GM19043 (cell line): ENCODE data around the gene HECTD4.
"Not testable (repeated sequence)": the region's sequence is repeated elsewhere in the genome, so short reads cannot be mapped to it uniquely, and the experiment has no call there.

Source experiments
- ATAC-seq: cut with Tn5 transposase; IDR thresholded peaks from one replicate; pipeline ENCODE4 v1.9.1; 2021; ENCODE audit warnings: low read depth; ENCODE audit not compliant: unreplicated experiment

HECTD4 gene

DNA sequence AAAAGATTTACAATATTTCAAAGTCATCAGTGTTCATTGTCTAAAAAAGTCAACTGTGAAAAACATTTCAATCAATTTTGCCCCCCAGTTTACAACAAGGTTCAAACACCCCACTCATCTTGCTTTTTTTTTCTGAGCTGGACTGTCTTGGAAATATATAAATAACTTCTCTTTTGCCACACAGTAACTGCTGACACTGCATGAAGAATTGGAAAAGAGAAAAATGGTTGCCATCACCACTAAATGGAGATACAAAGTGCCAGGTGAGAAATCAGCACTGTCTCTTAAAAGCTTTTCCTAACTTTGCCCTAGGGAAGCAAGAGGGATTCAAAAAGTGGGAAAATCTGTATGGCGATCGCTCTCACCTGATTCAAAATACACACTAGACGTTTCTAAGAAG is 155.5 kb downstream of the HECTD4 start:
- ATAC-seq: no peak

DNA sequence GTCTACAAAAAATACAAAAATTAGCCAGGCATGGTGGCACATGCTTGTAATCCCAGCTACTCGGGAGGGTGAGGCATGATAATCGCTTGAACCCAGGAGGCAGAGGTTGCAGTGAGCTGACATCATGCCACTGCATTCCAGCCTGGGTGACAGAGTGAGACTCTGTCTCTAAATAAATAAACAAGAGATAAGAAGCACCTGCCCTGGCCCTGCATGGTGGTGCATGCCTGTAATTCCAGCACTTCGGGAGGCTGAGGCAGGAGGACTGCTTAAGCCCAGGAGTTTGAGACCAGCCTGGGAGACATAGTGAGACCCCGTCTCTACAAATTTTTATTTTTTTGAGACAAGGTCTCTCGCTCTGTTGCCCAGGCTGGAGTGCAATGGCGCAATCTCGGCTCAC is 161.6 kb downstream of the HECTD4 start:
- ATAC-seq: not testable (repeated sequence)

DNA sequence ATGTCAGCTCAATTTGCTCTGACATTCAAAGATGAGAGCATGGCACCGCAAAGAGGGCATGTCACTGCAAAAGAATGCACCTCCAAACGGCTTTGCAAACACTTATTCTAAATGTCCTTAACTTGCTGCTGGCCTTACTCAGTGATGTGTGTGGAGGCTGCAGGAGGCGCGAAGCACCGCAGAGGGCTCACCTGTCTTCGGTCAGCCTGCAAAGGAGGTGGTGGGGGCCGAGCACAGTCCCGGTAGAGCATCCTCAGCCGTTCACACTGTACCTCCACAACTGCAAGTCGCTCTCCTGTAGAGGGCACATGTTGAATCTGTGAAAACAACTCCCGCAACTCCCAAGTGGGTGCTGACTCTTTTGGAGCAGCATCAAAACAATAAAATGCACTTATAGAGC is 163.0 kb downstream of the HECTD4 start:
- no peak for ATAC-seq

DNA sequence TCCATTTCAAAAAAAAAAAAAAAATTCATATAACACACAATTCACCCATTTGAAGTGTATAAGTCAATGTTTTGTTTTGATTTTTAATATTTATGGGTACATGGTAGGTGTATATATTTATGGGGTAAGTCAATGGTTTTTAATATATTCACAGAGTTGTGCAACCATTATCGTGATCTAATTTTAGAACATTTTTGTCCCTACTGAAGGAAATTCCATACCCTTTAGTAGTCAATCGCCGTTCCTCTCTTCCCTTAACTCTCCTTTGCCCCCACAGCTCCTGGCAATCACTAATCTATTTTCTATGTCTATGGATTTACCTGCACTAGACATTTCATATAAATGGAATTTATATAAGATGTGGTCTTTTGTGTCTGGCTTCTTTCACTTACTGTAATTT is 164.1 kb downstream of the HECTD4 start:
- ATAC-seq: no peak

DNA sequence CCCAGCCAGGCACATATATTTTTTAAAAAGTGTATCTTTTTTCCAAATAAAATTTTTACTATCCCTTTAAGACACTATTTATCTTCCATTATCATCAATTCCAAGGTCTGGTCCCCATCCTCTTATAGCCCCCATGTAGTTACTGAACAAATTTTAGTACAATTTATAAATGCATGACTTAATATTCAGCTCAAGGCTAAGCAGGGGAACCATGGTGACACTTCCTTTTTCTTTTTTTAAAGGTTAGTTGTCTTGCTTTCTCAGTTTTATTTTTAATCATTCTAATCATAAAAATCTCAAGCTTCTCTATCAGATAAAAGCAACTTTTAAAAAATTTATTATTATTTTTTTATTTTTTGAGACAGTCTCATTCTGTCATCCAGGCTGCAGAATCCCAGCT is 164.6 kb downstream of the HECTD4 start:
- no peak for ATAC-seq

DNA sequence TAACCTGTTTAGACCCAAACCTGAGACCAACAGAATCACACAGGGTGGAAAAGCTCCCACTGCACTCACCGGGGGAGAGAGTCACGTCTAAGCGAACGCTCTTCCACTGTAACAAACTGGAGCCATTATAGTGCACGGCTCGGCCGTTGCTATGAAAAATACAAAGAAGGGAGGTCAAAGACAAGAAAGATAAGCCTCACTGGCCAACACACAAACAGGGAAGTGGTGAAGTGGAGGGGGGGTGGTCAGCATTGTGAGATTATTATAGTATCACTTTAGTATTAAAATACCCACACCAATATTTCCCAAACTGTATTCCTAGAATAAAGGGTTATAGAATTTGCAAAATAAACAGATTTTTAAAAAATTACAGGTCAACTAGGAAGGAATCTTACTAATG is 166.0 kb downstream of the HECTD4 start:
- ATAC-seq: no peak

DNA sequence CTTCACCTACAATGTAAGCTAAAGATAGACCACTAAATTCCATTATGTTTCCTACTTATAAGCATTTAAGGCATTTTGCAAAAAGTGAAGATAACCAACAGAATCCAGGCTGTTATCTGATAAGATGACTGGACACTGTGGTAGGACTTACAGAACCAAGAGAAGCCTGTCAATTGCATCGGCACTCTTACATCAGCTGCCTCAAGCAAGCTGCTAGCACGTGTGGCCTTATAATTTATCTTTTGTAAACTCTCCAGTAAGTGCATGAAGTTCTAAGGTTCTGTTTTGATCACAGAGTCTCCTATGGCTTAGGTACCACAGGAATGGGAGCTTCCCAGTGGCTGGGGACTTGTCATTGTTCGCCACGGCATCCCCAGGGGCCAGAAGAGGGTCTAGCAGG is 168.2 kb downstream of the HECTD4 start:
- no peak for ATAC-seq

DNA sequence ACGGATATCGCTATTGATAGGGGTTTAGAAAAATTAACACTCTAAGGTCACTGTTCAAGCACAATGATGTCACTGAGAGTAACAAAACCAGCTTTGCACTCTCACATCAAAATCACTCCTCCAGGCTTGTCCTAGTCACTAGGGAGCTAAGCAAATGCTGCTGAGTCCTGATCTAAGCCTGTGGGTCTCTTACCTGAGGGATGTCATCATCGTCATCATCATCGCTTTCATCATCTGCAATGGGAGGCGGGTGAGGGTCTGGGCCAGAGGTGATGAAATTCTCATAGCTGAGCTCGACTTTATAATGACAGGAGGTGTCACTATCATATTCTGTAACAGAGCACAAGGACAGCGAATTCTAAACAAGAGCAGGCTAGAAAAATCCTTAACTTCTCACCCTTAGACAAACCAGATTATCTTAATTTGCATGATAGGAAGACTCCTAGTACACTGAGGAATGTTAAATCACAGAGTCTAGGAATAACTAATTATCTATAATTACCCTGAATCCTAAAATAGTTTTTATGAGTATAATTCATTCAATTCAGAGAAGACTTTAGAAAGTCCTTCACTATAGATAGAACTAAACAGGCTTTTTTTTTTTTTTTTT is 173.8 kb downstream of the HECTD4 start:
- no peak for ATAC-seq

DNA sequence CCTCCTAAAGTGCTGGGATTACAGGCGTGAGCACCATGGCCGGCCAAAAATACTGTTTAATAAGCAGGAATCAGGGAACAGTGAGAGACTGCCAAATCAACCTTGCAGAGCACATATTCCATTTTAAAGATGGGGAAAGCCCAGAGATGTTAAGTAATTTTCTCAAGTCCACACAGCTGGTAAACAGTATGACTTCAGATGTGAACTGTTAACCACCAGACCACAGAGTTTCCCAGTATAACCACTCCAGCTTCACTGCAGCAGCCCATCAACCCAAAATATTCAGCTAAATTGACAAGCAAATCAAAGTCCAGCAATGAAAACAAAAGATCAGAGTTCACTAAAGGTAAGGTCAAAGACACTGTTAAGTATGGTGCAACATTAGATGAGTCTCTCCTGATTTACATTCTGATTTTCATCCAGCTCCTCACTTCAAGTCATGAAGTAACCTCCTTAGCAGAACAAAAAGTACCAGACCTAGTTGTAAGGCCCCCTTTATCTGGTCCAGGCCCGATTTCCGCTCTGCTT is 174.8 kb downstream of the HECTD4 start:
- no peak for ATAC-seq

DNA sequence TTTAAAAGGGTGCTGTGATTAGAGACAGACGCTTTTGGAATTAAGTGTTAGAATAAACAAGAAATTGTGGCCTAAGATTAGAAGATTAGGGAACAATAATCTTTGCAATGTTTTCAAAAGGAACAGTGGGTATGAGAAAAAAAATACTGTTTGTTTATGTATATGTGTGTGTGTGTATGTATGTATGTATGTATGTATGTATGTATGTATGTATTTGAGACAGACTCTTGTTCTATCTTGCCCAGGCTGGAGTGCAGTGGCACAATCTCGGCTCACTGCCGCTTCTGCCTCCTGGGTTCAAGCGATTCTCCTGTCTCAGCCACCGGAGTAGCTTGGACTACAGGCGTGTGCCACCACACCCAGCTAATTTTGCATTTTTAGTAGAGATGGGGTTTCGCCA is 175.3 kb downstream of the HECTD4 start:
- no peak for ATAC-seq

DNA sequence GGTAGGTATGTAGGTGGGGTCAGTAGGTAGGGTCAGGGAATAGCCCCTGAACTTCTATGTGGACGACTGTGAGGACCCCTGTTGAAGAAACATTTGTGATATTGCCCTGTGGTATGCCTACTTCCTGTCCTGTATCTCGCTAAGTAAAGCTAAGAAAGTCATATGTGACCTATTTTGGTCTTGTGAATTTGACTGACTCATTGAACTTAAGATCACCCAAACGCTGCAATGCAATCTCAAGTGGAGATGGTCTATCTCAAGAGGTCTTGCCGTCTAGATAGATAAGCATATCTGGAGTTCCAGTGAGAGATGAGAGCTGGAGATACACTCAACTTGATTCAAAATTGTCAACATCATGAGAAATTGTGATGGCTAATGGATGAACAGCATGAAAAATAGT is 183.1 kb downstream of the HECTD4 start:
- ATAC-seq: no peak

DNA sequence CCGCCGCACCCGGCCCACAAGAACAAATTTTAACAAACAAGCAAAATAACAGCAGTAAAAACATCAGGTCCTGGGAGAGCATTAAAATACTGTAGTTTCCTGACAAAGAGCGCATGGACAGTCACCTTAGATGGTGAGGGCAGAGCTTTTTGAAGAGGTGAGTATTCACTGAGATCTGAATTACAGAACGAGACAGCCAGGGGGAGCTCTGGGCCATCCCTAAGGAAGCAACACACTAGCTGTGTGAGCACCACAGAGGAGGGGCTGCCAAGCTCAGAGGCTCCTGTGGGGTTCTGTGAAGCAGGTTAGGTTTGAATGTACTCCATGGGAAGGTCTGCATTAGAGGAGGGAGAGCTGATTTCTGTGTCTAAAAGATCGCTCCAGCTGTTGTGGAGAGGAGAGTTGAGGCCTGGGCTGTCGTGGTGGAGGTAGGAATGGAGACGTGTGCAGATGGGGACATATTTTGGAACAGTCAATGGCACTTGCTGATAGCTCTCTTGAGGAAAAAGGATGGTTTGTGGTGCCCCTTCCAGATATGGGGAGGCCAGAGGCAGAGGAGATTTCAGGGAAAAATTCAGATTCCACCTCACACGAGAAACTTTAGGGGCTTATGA is 184.0 kb downstream of the HECTD4 start:
- ATAC-seq: no peak

DNA sequence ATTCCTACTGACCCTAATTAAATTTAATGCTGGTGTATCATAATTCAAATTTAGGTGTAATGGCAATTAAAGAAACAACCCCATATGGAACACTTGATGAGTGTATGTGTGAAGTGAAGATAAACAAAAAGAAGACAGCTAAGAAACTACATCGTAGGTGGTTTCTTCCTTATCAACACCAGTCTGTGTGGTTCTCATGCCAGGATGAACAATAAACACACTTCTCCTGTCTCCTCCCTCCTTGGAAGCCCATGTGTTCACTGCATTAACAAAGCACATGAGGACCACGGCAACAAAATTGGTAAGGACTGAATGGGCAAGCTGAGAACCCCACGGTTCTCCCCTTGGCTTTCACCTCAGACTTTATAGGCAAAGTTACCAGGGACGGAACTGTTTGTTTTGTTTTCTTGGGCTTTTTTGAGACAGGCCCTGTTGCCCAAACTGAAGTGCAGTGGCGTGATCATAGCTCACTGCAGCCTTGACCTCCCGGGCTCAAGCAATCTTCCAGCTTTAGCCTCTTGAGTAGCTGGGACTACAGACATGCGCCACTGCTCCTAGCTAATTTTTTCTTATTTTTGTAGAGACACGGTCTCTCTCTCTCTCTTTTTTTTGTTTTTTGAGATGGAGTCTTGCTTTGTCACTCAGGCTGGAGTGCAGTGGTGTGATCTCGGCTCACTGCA is 185.9 kb downstream of the HECTD4 start:
- ATAC-seq: no peak

DNA sequence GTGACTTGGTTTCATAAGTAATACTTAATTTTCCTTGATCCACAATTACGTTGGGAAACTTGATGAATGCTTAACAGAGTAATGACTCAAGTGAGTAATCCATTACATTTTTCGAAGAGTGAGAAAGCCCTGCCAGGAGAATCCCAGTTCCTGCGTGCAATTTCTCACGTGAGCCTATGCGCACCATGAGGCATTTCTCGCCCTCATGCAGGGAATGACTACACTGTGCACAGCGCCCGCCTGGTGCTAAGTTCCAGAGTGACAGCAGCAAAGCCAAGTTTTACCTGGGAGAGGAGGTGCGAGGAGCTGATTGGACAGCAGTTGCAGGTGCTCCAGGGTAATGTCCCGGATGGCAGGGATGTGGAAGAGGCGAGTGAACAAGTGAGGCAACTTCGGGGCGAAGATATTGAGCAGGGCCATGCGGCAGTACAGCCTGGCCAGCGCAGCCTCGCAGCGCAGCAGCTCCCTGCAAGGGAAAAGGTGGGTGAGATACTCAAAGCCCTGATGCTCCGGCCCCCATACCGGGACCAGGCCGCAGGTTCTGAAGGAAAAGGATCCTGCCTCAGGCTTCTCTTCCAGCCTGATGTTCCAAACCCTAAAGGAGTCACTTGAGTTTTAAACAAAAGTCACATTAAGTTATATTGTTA is 187.5 kb downstream of the HECTD4 start:
- no peak for ATAC-seq

DNA sequence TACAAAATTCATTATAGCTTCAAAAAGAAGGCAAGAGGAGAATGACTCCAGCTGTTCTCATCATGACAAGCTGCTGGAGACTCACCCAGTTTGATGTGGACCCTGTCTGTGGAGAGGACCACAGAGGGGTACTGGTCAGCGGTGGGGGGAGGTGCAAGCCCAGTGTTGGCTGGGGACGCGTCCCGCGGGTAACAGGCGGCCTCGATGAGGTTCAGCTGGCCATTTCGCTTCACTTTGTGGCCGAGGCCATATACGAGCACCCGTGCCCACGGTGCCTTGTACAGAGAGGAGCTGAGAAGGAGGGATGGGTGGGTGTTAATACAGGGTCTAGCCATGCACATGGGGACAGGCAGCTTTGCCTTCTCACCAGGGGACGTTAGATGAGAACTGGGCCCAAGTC is 189.8 kb downstream of the HECTD4 start:
- no peak for ATAC-seq

DNA sequence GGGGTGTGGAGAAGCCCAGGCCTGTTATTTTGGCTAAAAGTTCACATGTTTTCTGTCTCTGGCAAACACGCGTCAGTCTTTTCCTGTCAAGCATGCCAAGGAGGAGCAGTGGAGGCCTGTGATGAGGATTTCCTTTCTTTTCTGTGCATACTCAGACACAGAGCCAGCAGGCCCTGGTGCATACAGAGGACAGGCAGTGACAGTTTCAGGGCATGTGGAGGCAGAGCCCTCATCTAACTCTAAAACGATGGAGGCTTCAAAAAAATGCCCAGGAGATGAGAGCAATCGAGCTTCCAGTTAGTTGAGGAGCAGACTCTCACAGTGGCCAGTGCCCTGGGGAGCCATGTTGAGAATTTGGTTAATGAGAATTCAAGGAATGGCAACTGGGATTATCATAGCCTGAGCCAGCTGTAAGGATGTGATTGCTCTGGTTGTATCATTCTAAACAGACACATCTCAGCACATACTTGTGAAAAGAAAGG is 190.3 kb downstream of the HECTD4 start:
- no peak for ATAC-seq

DNA sequence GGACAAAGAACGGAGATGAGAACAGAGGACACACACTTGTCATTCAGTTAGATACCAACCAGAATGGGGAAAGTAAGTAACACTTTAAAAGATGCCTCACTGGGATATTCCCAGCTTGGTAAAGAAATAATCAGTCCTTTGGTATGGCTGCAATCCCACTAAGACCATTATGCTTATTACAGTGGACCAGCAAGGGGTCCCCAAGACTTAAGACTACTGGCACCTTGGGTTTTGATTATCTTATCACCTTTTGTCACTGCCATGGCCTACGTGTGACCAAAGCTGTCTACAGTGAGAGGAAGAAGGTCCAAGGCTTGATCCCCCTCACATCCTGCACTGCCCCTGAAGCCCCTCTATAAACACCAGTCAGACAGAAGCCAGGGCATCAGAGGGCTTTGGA is 191.0 kb downstream of the HECTD4 start:
- no peak for ATAC-seq

DNA sequence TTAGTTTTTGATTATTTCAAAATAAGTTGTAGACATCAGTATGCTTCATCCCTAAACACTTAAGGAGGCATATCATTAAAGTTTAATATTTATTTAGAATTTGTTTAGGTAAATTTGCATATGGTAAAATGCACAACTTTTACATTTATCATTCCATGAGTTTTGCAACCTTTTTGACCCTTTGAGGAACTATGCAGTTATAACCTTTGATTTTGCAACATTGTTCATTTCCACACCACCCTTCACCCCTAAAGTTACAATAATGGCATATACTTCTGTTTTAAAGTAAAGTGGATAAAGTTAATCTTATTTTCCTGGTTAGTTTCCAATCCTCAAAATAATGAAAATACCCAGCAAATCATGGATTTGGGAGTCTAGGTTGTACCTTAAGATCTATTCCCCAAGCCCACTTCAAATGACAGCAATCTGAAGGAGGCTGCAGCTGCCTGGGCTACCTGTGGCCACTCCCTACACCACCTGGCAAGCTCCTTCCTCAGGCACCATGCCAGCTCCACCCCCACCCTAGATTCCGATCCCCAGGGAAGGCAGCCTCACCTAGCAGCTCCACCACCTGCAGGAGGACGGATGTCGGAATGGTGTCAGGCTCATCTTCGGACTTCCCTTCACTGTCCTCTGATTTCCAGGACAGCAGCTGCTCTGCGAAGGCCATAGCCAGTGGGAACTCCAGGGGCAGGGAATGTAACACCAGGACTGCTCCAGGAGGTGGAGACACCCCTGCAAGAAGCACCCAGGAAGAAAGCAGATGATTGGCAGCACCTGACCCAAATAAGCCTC is 191.8 kb downstream of the HECTD4 start:
- ATAC-seq: no peak

DNA sequence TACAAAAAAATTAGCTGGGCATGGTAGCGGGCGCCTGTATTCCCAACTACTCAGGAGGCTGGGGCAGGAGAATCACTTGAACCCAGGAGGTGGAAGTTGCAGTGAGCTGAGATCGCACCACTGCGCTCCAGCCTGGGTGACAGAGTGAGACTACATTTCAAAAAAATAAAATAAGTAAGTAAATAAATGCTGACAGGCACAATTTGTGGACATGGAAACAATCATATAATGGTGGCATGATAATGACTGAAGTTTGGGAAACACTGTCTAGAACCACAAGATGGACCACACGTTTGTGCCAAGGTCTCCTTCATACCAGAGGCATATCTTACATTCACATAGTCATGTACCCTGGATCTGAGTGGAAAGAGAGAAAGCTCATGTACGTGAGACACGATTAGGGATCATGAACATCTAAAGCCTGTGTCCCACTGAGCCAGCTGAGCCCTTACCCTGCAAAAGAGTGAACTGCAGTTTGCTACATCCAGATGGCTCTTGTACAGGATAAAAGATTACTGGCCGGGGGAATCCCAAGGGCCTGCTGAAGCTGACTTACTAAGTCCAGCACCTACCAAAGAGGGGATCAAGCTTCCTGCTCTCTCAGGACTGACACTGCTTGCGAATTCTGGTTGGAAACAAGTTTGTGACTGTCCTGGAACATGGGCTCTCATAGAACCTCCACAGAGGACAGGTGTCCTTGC is 194.0 kb downstream of the HECTD4 start:
- ATAC-seq: no peak
